HEK293 (cell line): ENCODE data around the gene GPR4.

Experiments used
- CTCF ChIA-PET: fragments of 350-600 bp; formaldehyde crosslinking; extraction: SDS; loops from one replicate; lab custom pipeline; 2021; ENCODE audit warnings: antibody characterized with exemption; lab: Yijun Ruan, JAX
- POLR2A ChIA-PET: fragments of 300-600 bp; formaldehyde crosslinking; extraction: SDS; loops from one replicate; lab custom pipeline; 2020; ENCODE audit warnings: antibody characterized with exemption, inconsistent platforms; lab: Yijun Ruan, JAX
- H3K27ac ChIP-seq: fragments of 200-500 bp; sonication (Bioruptor generic); 2 replicates; pipeline ENCODE4 v1.5.1; 2014; ENCODE audit warnings: low read depth, low read length, control low read depth, inconsistent platforms; ENCODE audit errors: extremely low read depth
- H3K36me3 ChIP-seq, 2 experiments: fragments of 200-500 bp in 1 of 2; sonication (Bioruptor generic) in 1 of 2; 1 replicate in 1 of 2; 2 replicates in 1 of 2; pipeline ENCODE4 v1.5.1; 2014 to 2017; ENCODE audit warnings: inconsistent platforms in 2 of 2, low read length in 2 of 2; ENCODE audit not compliant: control insufficient read depth in 2 of 2, insufficient read depth in 1 of 2
- H3K4me1 ChIP-seq: fragments of 200-500 bp; sonication (Bioruptor generic); 2 replicates; pipeline ENCODE4 v1.5.1; 2014; ENCODE audit warnings: mild to moderate bottlenecking, low read length, inconsistent platforms; ENCODE audit not compliant: control insufficient read depth, insufficient read depth
- H3K4me3 ChIP-seq: 2 replicates; pipeline ENCODE4 v1.5.1; 2011; ENCODE audit warnings: low read depth, mild to moderate bottlenecking, control low read depth, low read length, moderate library complexity
- H3K9me3 ChIP-seq: fragments of 200-500 bp; sonication (Bioruptor generic); 2 replicates; pipeline ENCODE4 v1.5.1; 2014; ENCODE audit warnings: low read depth, low read length, inconsistent platforms; ENCODE audit not compliant: control insufficient read depth, insufficient read depth
- AEBP2 ChIP-seq: fragments of 450-650 bp; formaldehyde crosslinking; IDR thresholded peaks from 2 replicates; pipeline ENCODE4 v1.5.1; 2016; ENCODE audit warnings: missing biosample characterization, missing genetic modification characterization, borderline replicate concordance
- BCL11A ChIP-seq: fragments of 450-650 bp; formaldehyde crosslinking; IDR thresholded peaks from 2 replicates; pipeline ENCODE4 v1.5.1; 2016; ENCODE audit warnings: low read depth, missing biosample characterization, missing genetic modification characterization
- INSM2 ChIP-seq: fragments of 450-650 bp; formaldehyde crosslinking; IDR thresholded peaks from 2 replicates; pipeline ENCODE4 v1.5.1; 2016; ENCODE audit warnings: missing biosample characterization, missing genetic modification characterization
- KLF8 ChIP-seq: fragments of 450-650 bp; formaldehyde crosslinking; IDR thresholded peaks from 2 replicates; pipeline ENCODE4 v1.5.1; 2016; ENCODE audit warnings: missing biosample characterization, missing genetic modification characterization
- KLF9 ChIP-seq: fragments of 450-650 bp; formaldehyde crosslinking; IDR thresholded peaks from 2 replicates; pipeline ENCODE4 v1.5.1; 2016; ENCODE audit warnings: missing biosample characterization, missing genetic modification characterization, low read depth
- MYNN ChIP-seq: fragments of 450-650 bp; formaldehyde crosslinking; IDR thresholded peaks from 2 replicates; pipeline ENCODE4 v1.5.1; 2016; ENCODE audit warnings: missing biosample characterization, missing genetic modification characterization, borderline replicate concordance
- PRDM1 ChIP-seq: fragments of 450-650 bp; formaldehyde crosslinking; IDR thresholded peaks from 2 replicates; pipeline ENCODE4; 2016; ENCODE audit warnings: missing biosample characterization, missing genetic modification characterization
- REPIN1 ChIP-seq: fragments of 450-650 bp; formaldehyde crosslinking; IDR thresholded peaks from 2 replicates; pipeline ENCODE4 v1.5.1; 2017; ENCODE audit warnings: missing biosample characterization, missing genetic modification characterization, low read depth
- YY1 ChIP-seq: fragments of 450-650 bp; formaldehyde crosslinking; IDR thresholded peaks from 2 replicates; pipeline ENCODE4 v1.5.1; 2018; ENCODE audit warnings: missing biosample characterization, missing genetic modification characterization
- YY2 ChIP-seq: fragments of 450-650 bp; formaldehyde crosslinking; IDR thresholded peaks from 2 replicates; pipeline ENCODE4 v1.5.1; 2016; ENCODE audit warnings: missing biosample characterization, missing genetic modification characterization
- ZBTB21 ChIP-seq: fragments of 450-650 bp; formaldehyde crosslinking; IDR thresholded peaks from 2 replicates; pipeline ENCODE4 v1.5.1; 2017; ENCODE audit warnings: missing biosample characterization, missing genetic modification characterization
- ZBTB7A ChIP-seq: fragments of 450-650 bp; formaldehyde crosslinking; IDR thresholded peaks from 2 replicates; pipeline ENCODE4 v1.5.1; 2016; ENCODE audit warnings: low read depth, missing biosample characterization, missing genetic modification characterization
- ZNF133 ChIP-seq: fragments of 450-650 bp; formaldehyde crosslinking; IDR thresholded peaks from 2 replicates; pipeline ENCODE4 v1.5.1; 2016; ENCODE audit warnings: missing biosample characterization, missing genetic modification characterization
- ZNF174 ChIP-seq: fragments of 450-650 bp; formaldehyde crosslinking; IDR thresholded peaks from 2 replicates; pipeline ENCODE4 v1.5.0; 2017; ENCODE audit warnings: missing biosample characterization, mild to moderate bottlenecking, missing genetic modification characterization
- ZNF341 ChIP-seq: fragments of 450-650 bp; formaldehyde crosslinking; IDR thresholded peaks from 2 replicates; pipeline ENCODE4; 2016; ENCODE audit warnings: low read depth, missing biosample characterization, missing genetic modification characterization
- ZNF416 ChIP-seq: fragments of 450-650 bp; formaldehyde crosslinking; IDR thresholded peaks from 2 replicates; pipeline ENCODE4 v1.5.1; 2016; ENCODE audit warnings: missing biosample characterization, missing genetic modification characterization
- ZNF521 ChIP-seq: fragments of 450-650 bp; formaldehyde crosslinking; IDR thresholded peaks from 2 replicates; pipeline ENCODE4 v1.5.1; 2017; ENCODE audit warnings: missing biosample characterization, mild to moderate bottlenecking, missing genetic modification characterization
- ZNF548 ChIP-seq: fragments of 450-650 bp; formaldehyde crosslinking; IDR thresholded peaks from 2 replicates; pipeline ENCODE4 v1.5.1; 2016; ENCODE audit warnings: missing biosample characterization, missing genetic modification characterization
- ZNF561 ChIP-seq: fragments of 450-650 bp; IDR thresholded peaks from 2 replicates; pipeline ENCODE4 v1.5.1; 2018; ENCODE audit warnings: missing biosample characterization, missing genetic modification characterization, borderline replicate concordance
- ZNF600 ChIP-seq: fragments of 450-650 bp; formaldehyde crosslinking; IDR thresholded peaks from 2 replicates; pipeline ENCODE4 v1.5.1; 2016; ENCODE audit warnings: missing biosample characterization, missing genetic modification characterization
- ZNF624 ChIP-seq: fragments of 450-650 bp; formaldehyde crosslinking; IDR thresholded peaks from 2 replicates; pipeline ENCODE4 v1.5.1; 2017; ENCODE audit warnings: missing biosample characterization, missing genetic modification characterization
- ZXDB ChIP-seq: fragments of 450-650 bp; formaldehyde crosslinking; IDR thresholded peaks from 2 replicates; pipeline ENCODE4 v1.5.1; 2016; ENCODE audit warnings: missing biosample characterization, missing genetic modification characterization
- TF ChIP-seq, protein P1 (sequence below): fragments of 450-650 bp; formaldehyde crosslinking; IDR thresholded peaks from 2 replicates; pipeline ENCODE4 v1.5.1; 2016; ENCODE audit warnings: missing biosample characterization, missing genetic modification characterization, low read depth
- TF ChIP-seq, protein P2 (sequence below): fragments of 450-650 bp; formaldehyde crosslinking; IDR thresholded peaks from 2 replicates; pipeline ENCODE4 v1.5.1; 2016; ENCODE audit warnings: missing biosample characterization, missing genetic modification characterization

Gene GPR4

GRCh38 chr19:45645631-45646344 is 43.8 kb upstream of the GPR4 start (continued):
- TF ChIP-seq, protein P1, sequence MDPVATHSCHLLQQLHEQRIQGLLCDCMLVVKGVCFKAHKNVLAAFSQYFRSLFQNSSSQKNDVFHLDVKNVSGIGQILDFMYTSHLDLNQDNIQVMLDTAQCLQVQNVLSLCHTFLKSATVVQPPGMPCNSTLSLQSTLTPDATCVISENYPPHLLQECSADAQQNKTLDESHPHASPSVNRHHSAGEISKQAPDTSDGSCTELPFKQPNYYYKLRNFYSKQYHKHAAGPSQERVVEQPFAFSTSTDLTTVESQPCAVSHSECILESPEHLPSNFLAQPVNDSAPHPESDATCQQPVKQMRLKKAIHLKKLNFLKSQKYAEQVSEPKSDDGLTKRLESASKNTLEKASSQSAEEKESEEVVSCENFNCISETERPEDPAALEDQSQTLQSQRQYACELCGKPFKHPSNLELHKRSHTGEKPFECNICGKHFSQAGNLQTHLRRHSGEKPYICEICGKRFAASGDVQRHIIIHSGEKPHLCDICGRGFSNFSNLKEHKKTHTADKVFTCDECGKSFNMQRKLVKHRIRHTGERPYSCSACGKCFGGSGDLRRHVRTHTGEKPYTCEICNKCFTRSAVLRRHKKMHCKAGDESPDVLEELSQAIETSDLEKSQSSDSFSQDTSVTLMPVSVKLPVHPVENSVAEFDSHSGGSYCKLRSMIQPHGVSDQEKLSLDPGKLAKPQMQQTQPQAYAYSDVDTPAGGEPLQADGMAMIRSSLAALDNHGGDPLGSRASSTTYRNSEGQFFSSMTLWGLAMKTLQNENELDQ (tag by site-specific recombination), result no peak
- TF ChIP-seq, protein P2, sequence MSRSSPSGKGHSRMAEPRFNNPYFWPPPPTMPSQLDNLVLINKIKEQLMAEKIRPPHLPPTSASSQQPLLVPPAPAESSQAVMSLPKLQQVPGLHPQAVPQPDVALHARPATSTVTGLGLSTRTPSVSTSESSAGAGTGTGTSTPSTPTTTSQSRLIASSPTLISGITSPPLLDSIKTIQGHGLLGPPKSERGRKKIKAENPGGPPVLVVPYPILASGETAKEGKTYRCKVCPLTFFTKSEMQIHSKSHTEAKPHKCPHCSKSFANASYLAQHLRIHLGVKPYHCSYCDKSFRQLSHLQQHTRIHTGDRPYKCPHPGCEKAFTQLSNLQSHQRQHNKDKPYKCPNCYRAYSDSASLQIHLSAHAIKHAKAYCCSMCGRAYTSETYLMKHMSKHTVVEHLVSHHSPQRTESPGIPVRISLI (tag by site-specific recombination), result no peak
- TF ChIP-seq ZBTB21 (tag by site-specific recombination) (no peak), ZNF416 (no peak), ZNF600 (tag by site-specific recombination) (no peak), ZNF624 (no peak), KLF9 (tag by site-specific recombination) (peak; percentile 52; the same call in 1 of the 2 replicates), YY1 (0 out of 2 replicates have a peak, but pooled peaks have one; percentile 18), REPIN1 (tag by site-specific recombination) (no peak), ZNF341 (tag by site-specific recombination) (no peak), PRDM1 (0 out of 2 replicates have a peak, but pooled peaks have one; percentile 6), MYNN (tag by site-specific recombination) (no peak), ZNF561 (tag by site-specific recombination) (peak; percentile 83), ZBTB7A (tag by site-specific recombination) (no peak)

- Histone ChIP-seq H3K9me3 (no peaks in the 10 kb centered on the region), H3K4me1 (peaks cover 8% of the 10 kb centered on the region), H3K27ac (no peak overlapping the region), H3K4me3 (no peak overlapping the region), H3K36me3 (no peaks in the 10 kb centered on the region; a peak in 1 of 3 replicates)
- no peak for TF ChIP-seq ZXDB (tag by site-specific recombination)
- ChIA-PET CTCF (interaction anchor here (0.8 to 1.9 kb wide), 5 partner anchors 21 to 206 kb away, joined by 3 to 7 read pairs (median 3); no protein-coding TSS in a partner anchor), POLR2A (interaction anchor here (0.8 to 1.3 kb wide), 4 partner anchors 11 to 124 kb away, joined by 3 to 4 read pairs (median 3); partner anchors contain the start of gene SIX5)
Observed at GRCh38 chr19:45645068-45645630, 43.1 kb upstream of the GPR4 start.

- POLR2A ChIA-PET, result interaction anchor here (1.0 to 1.2 kb wide), 2 partner anchors 30 to 50 kb away, joined by 3 read pairs; no protein-coding TSS in a partner anchor
- no peak for TF ChIP-seq REPIN1 (tag by site-specific recombination)
- TF ChIP-seq ZNF174 (tag by site-specific recombination), result no peak
- TF ChIP-seq ZNF521, result no peak
- 0 out of 2 replicates have a peak, but pooled peaks have one; percentile 20 for TF ChIP-seq KLF8 (tag by site-specific recombination)
- TF ChIP-seq BCL11A (tag by site-specific recombination), result no peak; the same call in 1 of the 2 replicates
- no peak for TF ChIP-seq YY2 (tag by site-specific recombination)
- no peak for TF ChIP-seq ZNF548
- TF ChIP-seq ZNF133 (tag by site-specific recombination), result no peak
- TF ChIP-seq INSM2 (tag by site-specific recombination), result no peak
- no peak for TF ChIP-seq AEBP2 (tag by site-specific recombination)
Observed at GRCh38 chr19:45643927-45644771, 42.1 kb upstream of the GPR4 start.

More at GRCh38 chr19:45643927-45644771, 42.1 kb upstream of the GPR4 start:
- no peak overlapping the region for H3K27ac ChIP-seq
- CTCF ChIA-PET, result interaction anchor here (0.6 to 7.8 kb wide), 22 partner anchors 11 to 241 kb away, joined by 3 to 155 read pairs (median 12); partner anchors contain the start of genes GPR4, OPA3, QPCTL and SNRPD2
- H3K9me3 ChIP-seq, result no peaks in the 10 kb centered on the region
- H3K36me3 ChIP-seq, result no peaks in the 10 kb centered on the region; a peak in 1 of 3 replicates
- no peak overlapping the region for H3K4me3 ChIP-seq
- peaks cover 8% of the 10 kb centered on the region for H3K4me1 ChIP-seq
